Stimulated activated memory B cell treated with anti-CD40 and anti-IgM and Interleukin-4, amounts not matched to agents 10 μg/mL and 1 μg/mL and 100 μg/mL, for 72 hours (primary cell): Measurements from ENCODE around the gene CNTNAP5.
"Not testable (repeated sequence)": the region's sequence is repeated elsewhere in the genome, so short reads cannot be mapped to it uniquely, and the experiment has no call there.

Experiments used
- ATAC-seq: fragments of 150-1000 bp; cut with Tn5 transposase; 2 replicates; pipeline ENCODE4 v1.10.0; 2021
- H3K27ac Mint-ChIP-seq: one replicate; pipeline ENCODE4 v1.8.0; 2022; ENCODE audit warnings: mild to moderate bottlenecking, mixed read lengths
- H3K27me3 Mint-ChIP-seq: one replicate; pipeline ENCODE4 v1.8.0; 2022; ENCODE audit warnings: mixed read lengths
- H3K36me3 Mint-ChIP-seq: one replicate; pipeline ENCODE4 v1.8.0; 2022; ENCODE audit warnings: mixed read lengths
- H3K4me1 Mint-ChIP-seq: one replicate; pipeline ENCODE4 v1.8.0; 2022; ENCODE audit warnings: mixed read lengths
- H3K4me3 Mint-ChIP-seq: one replicate; pipeline ENCODE4 v1.8.0; 2022; ENCODE audit warnings: mild to moderate bottlenecking, moderate library complexity, mixed read lengths
- H3K9me3 Mint-ChIP-seq: one replicate; pipeline ENCODE4 v1.8.0; 2022; ENCODE audit warnings: mixed read lengths

The CNTNAP5 gene

DNA sequence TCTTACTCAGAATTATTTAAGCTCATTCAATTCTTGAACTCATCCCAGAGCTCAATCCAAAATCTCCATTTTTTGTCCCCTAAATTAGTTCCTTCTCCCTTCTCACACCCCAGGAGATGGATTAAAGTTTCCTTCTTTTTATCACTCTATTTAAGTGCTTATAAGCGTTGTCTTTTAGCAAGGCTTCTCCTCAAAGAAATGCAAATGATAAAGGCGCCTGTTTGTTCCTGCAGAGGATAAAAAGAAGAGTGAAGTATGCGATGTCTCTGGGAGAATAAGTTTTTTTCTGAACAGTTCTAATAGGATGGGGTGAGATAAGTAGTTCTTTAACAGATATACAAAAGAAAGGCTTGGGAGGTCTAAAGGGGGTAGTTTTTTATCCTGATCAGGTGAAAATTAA lies 303.3 kb downstream of the CNTNAP5 start:
- ATAC-seq, result no peak
- no peaks in the 10 kb centered on the region for H3K27me3 Mint-ChIP-seq
- no peak overlapping the region for H3K27ac Mint-ChIP-seq
- no peaks in the 10 kb centered on the region for H3K4me1 Mint-ChIP-seq
- peaks cover 3% of the 10 kb centered on the region for H3K9me3 Mint-ChIP-seq
- no peaks in the 10 kb centered on the region for H3K36me3 Mint-ChIP-seq
- H3K4me3 Mint-ChIP-seq, result no peak overlapping the region

DNA sequence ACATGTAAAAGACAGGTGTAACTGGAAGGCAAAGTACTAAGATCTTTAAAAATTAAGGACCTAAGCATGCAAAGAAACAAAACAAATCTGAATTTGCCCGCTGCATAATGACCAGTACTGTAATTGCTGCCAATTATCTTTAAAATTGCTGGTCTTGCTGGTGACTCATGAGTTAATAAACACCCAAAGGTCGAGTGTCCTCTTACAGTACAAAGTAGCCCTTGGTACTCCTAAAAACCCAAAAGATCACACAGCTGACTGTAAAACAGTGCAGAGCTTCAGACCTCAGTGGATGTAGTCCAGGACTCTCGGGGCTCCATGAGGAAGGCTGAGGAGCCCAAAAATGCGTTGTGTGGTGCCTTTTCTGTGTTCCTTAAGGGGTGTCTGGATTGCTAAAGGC lies 308.7 kb downstream of the CNTNAP5 start:
- no peaks in the 10 kb centered on the region for H3K9me3 Mint-ChIP-seq
- H3K4me3 Mint-ChIP-seq, result no peak overlapping the region
- ATAC-seq, result no peak
- no peaks in the 10 kb centered on the region for H3K36me3 Mint-ChIP-seq
- no peak overlapping the region for H3K27ac Mint-ChIP-seq
- no peaks in the 10 kb centered on the region for H3K4me1 Mint-ChIP-seq
- H3K27me3 Mint-ChIP-seq, result no peaks in the 10 kb centered on the region

GRCh38 chr2:124335058-124335457 lies 310.0 kb downstream of the CNTNAP5 start:
- no peak overlapping the region for H3K4me3 Mint-ChIP-seq
- H3K27ac Mint-ChIP-seq, result no peak overlapping the region
- H3K4me1 Mint-ChIP-seq, result no peaks in the 10 kb centered on the region
- H3K9me3 Mint-ChIP-seq, result peaks cover 3% of the 10 kb centered on the region
- no peaks in the 10 kb centered on the region for H3K36me3 Mint-ChIP-seq
- ATAC-seq, result no peak
- H3K27me3 Mint-ChIP-seq, result no peaks in the 10 kb centered on the region

- H3K4me1 Mint-ChIP-seq, result no peaks in the 10 kb centered on the region
These were observed 314.6 kb downstream of the CNTNAP5 start for GRCh38 chr2:124339709-124340108.

DNA sequence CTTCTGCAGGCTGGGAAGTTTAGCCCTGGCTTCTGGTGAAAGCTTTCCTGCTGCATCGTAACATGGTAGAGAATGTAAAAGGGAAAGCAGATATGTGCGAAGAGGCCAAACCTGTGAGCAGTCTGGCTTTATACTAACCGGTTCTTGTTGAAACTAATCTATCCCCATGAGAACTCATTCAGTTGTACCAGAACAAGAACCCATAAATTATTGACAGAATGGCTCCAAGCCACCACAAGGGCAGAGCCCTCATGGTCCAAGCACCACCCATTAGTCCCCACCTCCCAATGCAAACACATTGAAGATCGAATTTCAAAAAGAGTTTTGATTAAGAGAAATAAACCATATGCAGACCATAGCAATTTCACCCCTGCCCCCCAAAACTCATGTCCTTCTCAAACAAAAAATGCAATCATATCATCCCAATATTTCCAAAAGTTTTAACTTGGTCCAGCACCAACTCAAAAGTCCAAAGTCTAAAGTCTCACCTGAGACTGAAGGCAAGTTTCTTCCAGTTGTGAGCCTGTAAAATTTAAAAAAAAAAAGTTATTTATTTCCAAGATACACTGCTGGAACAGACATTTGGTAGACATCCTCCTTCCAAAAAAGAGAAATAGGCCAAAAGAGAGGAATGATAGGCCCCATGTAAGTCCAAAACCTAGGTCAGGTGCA lies 318.9 kb downstream of the CNTNAP5 start:
- no peak overlapping the region for H3K4me3 Mint-ChIP-seq
- H3K36me3 Mint-ChIP-seq, result no peaks in the 10 kb centered on the region
- peaks cover 3% of the 10 kb centered on the region for H3K9me3 Mint-ChIP-seq
- H3K27me3 Mint-ChIP-seq, result no peaks in the 10 kb centered on the region
- H3K4me1 Mint-ChIP-seq, result no peaks in the 10 kb centered on the region
- H3K27ac Mint-ChIP-seq, result no peak overlapping the region
- ATAC-seq, result no peak

More at GRCh38 chr2:124339709-124340108, 314.6 kb downstream of the CNTNAP5 start:
- no peaks in the 10 kb centered on the region for H3K27me3 Mint-ChIP-seq
- H3K27ac Mint-ChIP-seq, result no peak overlapping the region
- H3K4me3 Mint-ChIP-seq, result no peak overlapping the region
- ATAC-seq, result no peak
- H3K36me3 Mint-ChIP-seq, result no peaks in the 10 kb centered on the region
- H3K9me3 Mint-ChIP-seq, result peaks cover 3% of the 10 kb centered on the region

DNA sequence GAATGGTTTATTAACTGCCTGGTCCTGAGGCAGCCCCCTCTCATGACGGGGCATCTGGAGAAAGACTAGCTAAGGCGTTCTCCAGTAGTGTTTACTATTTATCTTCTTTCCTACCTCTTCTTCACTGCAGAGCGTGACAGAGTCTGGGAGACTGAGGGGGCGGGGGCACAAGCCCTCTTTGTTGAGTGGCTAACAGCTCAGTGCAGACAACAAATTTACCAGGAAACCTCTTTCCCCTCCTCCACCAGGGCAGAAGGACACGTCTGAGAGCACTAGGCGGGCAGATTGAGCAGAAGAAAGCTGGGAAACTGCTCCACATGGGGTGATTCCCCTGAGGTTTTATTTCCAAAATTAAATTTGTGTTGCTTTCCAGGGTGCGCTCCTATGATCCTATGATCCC lies 322.1 kb downstream of the CNTNAP5 start:
- Mint-ChIP-seq H3K27ac (no peak overlapping the region), H3K9me3 (no peaks in the 10 kb centered on the region), H3K4me1 (no peaks in the 10 kb centered on the region), H3K27me3 (no peaks in the 10 kb centered on the region), H3K36me3 (no peaks in the 10 kb centered on the region), H3K4me3 (no peak overlapping the region)
- ATAC-seq, result no peak

- H3K36me3 Mint-ChIP-seq, result no peaks in the 10 kb centered on the region
- H3K27me3 Mint-ChIP-seq, result no peaks in the 10 kb centered on the region
- H3K4me3 Mint-ChIP-seq, result no peak overlapping the region
- no peak overlapping the region for H3K27ac Mint-ChIP-seq
- no peak for ATAC-seq
- peaks cover 3% of the 10 kb centered on the region for H3K9me3 Mint-ChIP-seq
- no peaks in the 10 kb centered on the region for H3K4me1 Mint-ChIP-seq
These were observed 328.6 kb downstream of the CNTNAP5 start for GRCh38 chr2:124353656-124354055.

DNA sequence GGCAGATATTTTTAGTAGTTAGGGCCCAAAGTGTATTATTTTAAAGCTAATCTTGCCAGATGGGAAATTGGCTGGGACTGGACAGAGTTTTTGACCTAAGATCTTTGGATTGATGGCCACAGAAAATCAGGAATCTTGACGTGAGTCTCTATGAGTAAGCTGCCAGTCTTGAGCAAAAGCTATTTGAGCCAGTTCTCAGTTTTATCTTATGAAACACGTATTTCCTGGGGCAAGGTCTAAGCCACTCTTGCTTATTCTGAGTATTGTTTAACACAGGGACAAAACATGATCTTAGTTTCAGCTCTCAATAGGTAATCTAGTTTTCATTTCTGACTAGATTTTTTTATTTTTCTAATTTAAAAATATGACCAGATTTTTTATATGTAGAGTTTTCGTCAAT lies 329.4 kb downstream of the CNTNAP5 start:
- Mint-ChIP-seq H3K27ac (no peak overlapping the region), H3K4me3 (no peak overlapping the region), H3K9me3 (peaks cover 3% of the 10 kb centered on the region), H3K27me3 (no peaks in the 10 kb centered on the region), H3K36me3 (no peaks in the 10 kb centered on the region), H3K4me1 (no peaks in the 10 kb centered on the region)
- no peak for ATAC-seq

GRCh38 chr2:124361966-124362365 lies 336.9 kb downstream of the CNTNAP5 start:
- H3K4me3 Mint-ChIP-seq, H3K4me1 Mint-ChIP-seq, ATAC-seq, H3K36me3 Mint-ChIP-seq, H3K27me3 Mint-ChIP-seq, H3K9me3 Mint-ChIP-seq, H3K27ac Mint-ChIP-seq: not testable (repeated sequence)

GRCh38 chr2:124369181-124369580 lies 344.1 kb downstream of the CNTNAP5 start:
- no peaks in the 10 kb centered on the region for H3K27me3 Mint-ChIP-seq
- ATAC-seq, result no peak
- H3K4me3 Mint-ChIP-seq, result no peak overlapping the region
- no peaks in the 10 kb centered on the region for H3K36me3 Mint-ChIP-seq
- no peaks in the 10 kb centered on the region for H3K4me1 Mint-ChIP-seq
- no peak overlapping the region for H3K27ac Mint-ChIP-seq
- H3K9me3 Mint-ChIP-seq, result peaks cover 4% of the 10 kb centered on the region

DNA sequence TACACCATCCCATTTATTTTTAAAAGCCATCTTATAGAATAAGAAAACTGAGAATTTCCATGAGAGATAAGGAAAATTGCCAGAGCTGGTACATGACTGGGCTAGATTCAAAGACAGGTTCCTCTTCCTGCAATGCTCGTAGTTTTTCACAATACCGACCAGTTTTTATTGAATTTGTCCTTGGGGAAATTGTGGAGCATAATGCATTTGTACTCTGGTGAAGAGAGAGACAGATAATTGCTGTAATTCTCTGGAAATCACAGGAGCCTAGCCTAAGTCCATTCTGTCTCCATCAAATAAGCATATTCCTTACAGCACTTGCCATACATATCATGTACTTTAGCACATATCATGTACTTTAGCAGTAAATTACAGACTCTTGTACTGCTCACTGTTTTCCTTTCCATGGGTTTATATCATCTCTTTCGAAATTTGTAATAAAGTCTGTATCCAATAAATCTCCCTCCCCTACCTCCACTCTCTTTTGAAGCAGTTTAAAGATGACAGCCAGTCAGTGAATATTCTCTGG lies 355.2 kb downstream of the CNTNAP5 start:
- H3K9me3 Mint-ChIP-seq, result peaks cover 4% of the 10 kb centered on the region
- no peaks in the 10 kb centered on the region for H3K36me3 Mint-ChIP-seq
- no peaks in the 10 kb centered on the region for H3K4me1 Mint-ChIP-seq
- H3K27me3 Mint-ChIP-seq, result no peaks in the 10 kb centered on the region
- H3K4me3 Mint-ChIP-seq, result no peak overlapping the region
- no peak overlapping the region for H3K27ac Mint-ChIP-seq
- ATAC-seq, result no peak

DNA sequence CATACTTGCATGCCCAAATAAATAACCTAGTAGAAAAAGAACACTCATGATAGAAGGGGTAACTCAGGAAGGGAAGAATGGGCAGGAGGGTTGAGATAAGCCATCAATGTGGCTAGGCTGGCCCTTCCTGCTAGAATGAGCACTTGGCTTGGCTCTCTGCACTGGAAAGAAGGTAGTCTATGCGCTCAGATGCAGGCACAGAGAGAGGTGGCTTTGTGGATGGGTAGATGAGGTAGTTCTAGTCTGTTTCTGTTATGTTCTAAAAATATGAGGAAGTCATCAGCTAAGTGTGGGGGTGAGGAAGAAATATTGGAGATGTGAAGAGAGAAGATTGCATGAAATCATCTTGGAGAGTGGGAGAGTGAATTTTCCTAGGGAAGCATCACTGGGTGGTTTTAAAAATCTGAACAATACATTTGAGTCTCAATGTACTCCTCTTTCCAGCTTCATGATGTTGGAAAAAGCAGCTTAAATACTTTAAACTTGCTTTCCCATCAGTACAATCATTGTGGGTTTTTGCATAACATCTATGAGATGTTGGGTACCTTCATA lies 357.1 kb downstream of the CNTNAP5 start:
- Mint-ChIP-seq H3K9me3 (peaks cover 9% of the 10 kb centered on the region), H3K36me3 (no peaks in the 10 kb centered on the region), H3K27me3 (no peaks in the 10 kb centered on the region), H3K4me3 (no peak overlapping the region), H3K27ac (no peak overlapping the region), H3K4me1 (no peaks in the 10 kb centered on the region)
- ATAC-seq, result no peak

GRCh38 chr2:124395961-124396360 lies 370.9 kb downstream of the CNTNAP5 start:
- no peak overlapping the region for H3K4me3 Mint-ChIP-seq
- peaks cover 2% of the 10 kb centered on the region for H3K9me3 Mint-ChIP-seq
- no peak overlapping the region for H3K27ac Mint-ChIP-seq
- ATAC-seq, result no peak
- H3K4me1 Mint-ChIP-seq, result no peaks in the 10 kb centered on the region
- no peaks in the 10 kb centered on the region for H3K27me3 Mint-ChIP-seq
- H3K36me3 Mint-ChIP-seq, result no peaks in the 10 kb centered on the region

DNA sequence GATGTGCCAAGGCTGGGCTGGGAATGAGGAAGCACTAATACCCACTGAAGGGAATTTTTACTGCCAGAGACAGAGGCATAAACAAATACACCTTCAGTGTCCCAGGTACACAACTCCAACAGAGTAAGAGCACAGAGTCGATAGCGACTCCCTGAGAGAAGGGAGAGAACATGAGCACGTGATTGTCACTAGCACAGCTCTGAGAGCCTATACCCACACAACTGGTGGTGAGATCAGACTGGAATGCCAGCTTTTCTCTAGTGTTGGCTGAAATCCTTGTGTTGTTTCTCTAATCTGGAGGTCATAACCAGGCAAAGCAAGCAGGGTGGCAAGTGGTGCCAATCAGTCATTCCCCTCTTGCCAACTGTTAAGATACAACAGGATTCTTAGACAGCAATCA lies 377.2 kb downstream of the CNTNAP5 start:
- no peak overlapping the region for H3K4me3 Mint-ChIP-seq
- no peak overlapping the region for H3K27ac Mint-ChIP-seq
- H3K4me1 Mint-ChIP-seq, result no peaks in the 10 kb centered on the region
- H3K9me3 Mint-ChIP-seq, result peaks cover 6% of the 10 kb centered on the region
- ATAC-seq, result no peak
- H3K36me3 Mint-ChIP-seq, result no peaks in the 10 kb centered on the region
- no peaks in the 10 kb centered on the region for H3K27me3 Mint-ChIP-seq

- H3K27me3 Mint-ChIP-seq, H3K36me3 Mint-ChIP-seq, H3K9me3 Mint-ChIP-seq, H3K4me1 Mint-ChIP-seq, H3K4me3 Mint-ChIP-seq, H3K27ac Mint-ChIP-seq, ATAC-seq: not testable (repeated sequence)
These were observed 382.9 kb downstream of the CNTNAP5 start for GRCh38 chr2:124407836-124408534.

DNA sequence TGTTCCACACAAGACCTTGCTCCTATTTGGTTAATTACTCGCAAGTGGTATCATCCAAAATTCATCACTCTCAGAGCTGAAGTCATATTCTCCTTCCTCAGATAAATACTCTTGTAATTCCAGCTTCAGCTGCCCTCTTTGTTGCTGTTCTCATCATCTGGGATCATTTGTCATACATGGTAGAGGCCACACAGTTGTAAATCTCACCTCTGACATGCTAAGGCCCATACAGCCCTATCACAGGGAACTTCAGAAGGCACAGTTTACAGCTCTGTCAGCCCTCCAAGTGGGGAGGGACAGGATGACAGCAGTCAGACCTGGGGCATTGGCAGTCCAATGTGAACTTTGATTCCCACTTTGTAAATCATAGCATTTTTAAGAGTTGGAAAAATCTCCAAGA lies 399.0 kb downstream of the CNTNAP5 start:
- H3K36me3 Mint-ChIP-seq, result no peaks in the 10 kb centered on the region
- H3K27ac Mint-ChIP-seq, result no peak overlapping the region
- H3K4me3 Mint-ChIP-seq, result no peak overlapping the region
- no peaks in the 10 kb centered on the region for H3K27me3 Mint-ChIP-seq
- peaks cover 5% of the 10 kb centered on the region for H3K9me3 Mint-ChIP-seq
- H3K4me1 Mint-ChIP-seq, result no peaks in the 10 kb centered on the region
- ATAC-seq, result no peak
